DND-41 (cell line): ENCODE measurements around the gene GPBP1L1.

ENCODE experiments used
- EZH2 ChIP-seq: IDR thresholded peaks from 3 replicates; pipeline ENCODE4 v1.6.1; 2012; ENCODE audit warnings: borderline replicate concordance, low read depth, mild to moderate bottlenecking, moderate library complexity, low read length, inconsistent platforms; ENCODE audit not compliant: severe bottlenecking
- TF ChIP-seq, protein P1 (sequence below): IDR thresholded peaks from 2 replicates; pipeline ENCODE4 v1.5.1; 2012; ENCODE audit warnings: borderline replicate concordance, low read length, moderate library complexity, mild to moderate bottlenecking; ENCODE audit not compliant: poor library complexity, severe bottlenecking; ENCODE audit errors: extremely low read depth

DNA sequence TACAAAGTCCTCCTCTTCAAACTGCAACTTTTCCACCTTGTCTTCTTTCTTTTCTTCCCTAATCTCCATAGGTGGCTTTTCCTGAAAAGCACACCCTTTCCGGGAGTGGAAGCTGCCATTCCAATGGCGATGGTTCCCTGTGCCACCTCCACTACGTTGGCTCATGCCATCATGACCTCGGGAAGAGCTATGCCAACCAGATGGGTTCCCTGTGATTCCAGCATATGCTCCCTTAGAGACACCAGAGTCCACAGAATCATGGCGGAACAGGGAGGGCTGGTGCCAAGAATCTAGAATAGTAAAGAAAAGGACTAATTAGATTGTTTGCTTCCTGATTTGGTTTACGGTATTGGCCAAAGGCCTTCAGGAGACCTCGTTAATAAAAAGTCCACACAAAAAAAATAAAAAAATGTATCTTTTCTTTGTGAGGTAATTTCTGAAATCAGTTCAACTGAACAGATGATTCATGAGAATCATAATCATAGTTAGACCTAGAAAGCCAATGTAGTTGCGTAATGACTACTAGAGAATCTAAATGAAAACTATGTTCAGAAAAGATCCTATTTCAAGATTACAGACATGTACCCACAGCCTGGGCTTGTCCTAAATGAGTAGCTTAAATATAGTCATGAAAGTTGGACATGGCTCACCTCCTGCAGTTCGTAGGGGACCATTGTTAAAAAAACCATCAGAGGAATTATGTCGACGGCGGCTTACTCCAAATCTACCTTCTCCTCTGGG is 31.6 kb downstream of the GPBP1L1 start:
- TF ChIP-seq, protein P1, sequence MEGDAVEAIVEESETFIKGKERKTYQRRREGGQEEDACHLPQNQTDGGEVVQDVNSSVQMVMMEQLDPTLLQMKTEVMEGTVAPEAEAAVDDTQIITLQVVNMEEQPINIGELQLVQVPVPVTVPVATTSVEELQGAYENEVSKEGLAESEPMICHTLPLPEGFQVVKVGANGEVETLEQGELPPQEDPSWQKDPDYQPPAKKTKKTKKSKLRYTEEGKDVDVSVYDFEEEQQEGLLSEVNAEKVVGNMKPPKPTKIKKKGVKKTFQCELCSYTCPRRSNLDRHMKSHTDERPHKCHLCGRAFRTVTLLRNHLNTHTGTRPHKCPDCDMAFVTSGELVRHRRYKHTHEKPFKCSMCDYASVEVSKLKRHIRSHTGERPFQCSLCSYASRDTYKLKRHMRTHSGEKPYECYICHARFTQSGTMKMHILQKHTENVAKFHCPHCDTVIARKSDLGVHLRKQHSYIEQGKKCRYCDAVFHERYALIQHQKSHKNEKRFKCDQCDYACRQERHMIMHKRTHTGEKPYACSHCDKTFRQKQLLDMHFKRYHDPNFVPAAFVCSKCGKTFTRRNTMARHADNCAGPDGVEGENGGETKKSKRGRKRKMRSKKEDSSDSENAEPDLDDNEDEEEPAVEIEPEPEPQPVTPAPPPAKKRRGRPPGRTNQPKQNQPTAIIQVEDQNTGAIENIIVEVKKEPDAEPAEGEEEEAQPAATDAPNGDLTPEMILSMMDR, result no peak
- TF ChIP-seq EZH2, result no peak
